Activated gamma-delta T cell (primary cell): ENCODE measurements around the gene NCOA5.

Experiments
- DNase-seq: peaks from one replicate; lab custom pipeline; 2025; lab: John Stamatoyannopoulos, UW
- total RNA-seq, 2 donors: gene quantifications; one replicate each; lab custom pipeline; 2026; lab: John Stamatoyannopoulos, UW

The NCOA5 gene
- 38.7 to 42.0 reads per million in 2 donors for total RNA-seq

GRCh38 chr20:46089417-46090388, at the start of gene NCOA5:
Gene NCOA5 (minus strand): TSS chr20:46089962. CDS start chr20:46079424, 10,538 bp downstream.
- DNase-seq = peak; percentile 88

- DNase-seq = no peak
Observed at GRCh38 chr20:46139266-46139889, 49.6 kb upstream of the NCOA5 start.

- no peak for DNase-seq
Observed at GRCh38 chr20:46137816-46138215, 48.1 kb upstream of the NCOA5 start.

- no peak for DNase-seq
Observed at GRCh38 chr20:46135856-46136633, 46.3 kb upstream of the NCOA5 start.

GRCh38 chr20:46134716-46135115, 45.0 kb upstream of the NCOA5 start:
- DNase-seq = no peak

GRCh38 chr20:46133886-46134654, 44.3 kb upstream of the NCOA5 start:
- no peak for DNase-seq

GRCh38 chr20:46132705-46133120, 43.0 kb upstream of the NCOA5 start:
- peak; percentile 22 for DNase-seq

- no peak for DNase-seq
Observed at GRCh38 chr20:46131396-46131795, 41.6 kb upstream of the NCOA5 start.

GRCh38 chr20:46130534-46130933, 40.8 kb upstream of the NCOA5 start:
- no peak for DNase-seq

- DNase-seq = no peak
Observed at GRCh38 chr20:46129955-46130481, 40.3 kb upstream of the NCOA5 start.

GRCh38 chr20:46128310-46129151, 38.8 kb upstream of the NCOA5 start:
- DNase-seq = no peak

- DNase-seq = no peak
Observed at GRCh38 chr20:46127396-46128010, 37.7 kb upstream of the NCOA5 start.

- no peak for DNase-seq
Observed at GRCh38 chr20:46126440-46127056, 36.8 kb upstream of the NCOA5 start.

GRCh38 chr20:46123482-46124245, 33.9 kb upstream of the NCOA5 start:
- DNase-seq = no peak

- no peak for DNase-seq
Observed at GRCh38 chr20:46122516-46123481, 33.0 kb upstream of the NCOA5 start.

- DNase-seq = no peak
Observed at GRCh38 chr20:46122071-46122470, 32.3 kb upstream of the NCOA5 start.

GRCh38 chr20:46121184-46121930, 31.6 kb upstream of the NCOA5 start:
- DNase-seq = no peak
